Measurements from ENCODE around the gene BIVM.
"Not testable (repeated sequence)": the region's sequence is repeated elsewhere in the genome, so short reads cannot be mapped to it uniquely, and the experiment has no call there.

The BIVM gene

GRCh38 chr13:102798581-102799425 lies at the start of gene BIVM, which contains the start of gene POGLUT2:
BIVM (plus strand) TSS chr13:102799119; CDS start chr13:102807268, 8,149 bp downstream.
POGLUT2 (minus strand) TSS chr13:102798976; CDS start chr13:102798670, 306 bp downstream.
- peak; percentile 39 for DNase-seq (ENCODE audit: low read depth)

- no peak for DNase-seq (ENCODE audit: low read depth)
Measured at GRCh38 chr13:102751886-102752285, 47.0 kb upstream of the BIVM start.

- DNase-seq (ENCODE audit: low read depth), result no peak
Measured at GRCh38 chr13:102757006-102757405, 41.9 kb upstream of the BIVM start.

GRCh38 chr13:102758842-102759241 lies 40.1 kb upstream of the BIVM start:
- no peak for DNase-seq (ENCODE audit: low read depth)

GRCh38 chr13:102761071-102761470 lies 37.8 kb upstream of the BIVM start:
- no peak for DNase-seq (ENCODE audit: low read depth)

- no peak for DNase-seq (ENCODE audit: low read depth)
Measured at GRCh38 chr13:102763741-102764140, 35.2 kb upstream of the BIVM start.

GRCh38 chr13:102768909-102769308 lies 30.0 kb upstream of the BIVM start:
- DNase-seq (ENCODE audit: low read depth), result no peak

GRCh38 chr13:102769679-102770078 lies 29.2 kb upstream of the BIVM start:
- no peak for DNase-seq (ENCODE audit: low read depth)

- no peak for DNase-seq (ENCODE audit: low read depth)
Measured at GRCh38 chr13:102770435-102770834, 28.5 kb upstream of the BIVM start.

GRCh38 chr13:102771298-102772041 lies 27.4 kb upstream of the BIVM start:
- DNase-seq (ENCODE audit: low read depth), result no peak

- DNase-seq (ENCODE audit: low read depth), result no peak
Measured at GRCh38 chr13:102772042-102772425, 26.9 kb upstream of the BIVM start.

GRCh38 chr13:102773441-102774213 lies 25.3 kb upstream of the BIVM start, which contains the start of gene TEX30:
TEX30 (minus strand) TSS chr13:102773786; CDS start chr13:102770026, 3,760 bp downstream.
- DNase-seq (ENCODE audit: low read depth), result peak; percentile 86

GRCh38 chr13:102774214-102774568 lies 24.7 kb upstream of the BIVM start:
- no peak for DNase-seq (ENCODE audit: low read depth)

- no peak for DNase-seq (ENCODE audit: low read depth)
Measured at GRCh38 chr13:102774591-102775520, 24.1 kb upstream of the BIVM start.

GRCh38 chr13:102776271-102776670 lies 22.6 kb upstream of the BIVM start:
- no peak for DNase-seq (ENCODE audit: low read depth)

- no peak for DNase-seq (ENCODE audit: low read depth)
Measured at GRCh38 chr13:102777736-102778135, 21.2 kb upstream of the BIVM start.

- no peak for DNase-seq (ENCODE audit: low read depth)
Measured at GRCh38 chr13:102779436-102780159, 19.3 kb upstream of the BIVM start.

- not testable (repeated sequence) for DNase-seq (ENCODE audit: low read depth)
Measured at GRCh38 chr13:102780656-102781055, 18.3 kb upstream of the BIVM start.

- DNase-seq (ENCODE audit: low read depth), result no peak
Measured at GRCh38 chr13:102781591-102781990, 17.3 kb upstream of the BIVM start.

GRCh38 chr13:102784483-102784882 lies 14.4 kb upstream of the BIVM start:
- no peak for DNase-seq (ENCODE audit: low read depth)

GRCh38 chr13:102788683-102789082 lies 10.2 kb upstream of the BIVM start:
- DNase-seq (ENCODE audit: low read depth), result no peak
